ENCODE data around the gene DPPA2.

Gene DPPA2

DNA sequence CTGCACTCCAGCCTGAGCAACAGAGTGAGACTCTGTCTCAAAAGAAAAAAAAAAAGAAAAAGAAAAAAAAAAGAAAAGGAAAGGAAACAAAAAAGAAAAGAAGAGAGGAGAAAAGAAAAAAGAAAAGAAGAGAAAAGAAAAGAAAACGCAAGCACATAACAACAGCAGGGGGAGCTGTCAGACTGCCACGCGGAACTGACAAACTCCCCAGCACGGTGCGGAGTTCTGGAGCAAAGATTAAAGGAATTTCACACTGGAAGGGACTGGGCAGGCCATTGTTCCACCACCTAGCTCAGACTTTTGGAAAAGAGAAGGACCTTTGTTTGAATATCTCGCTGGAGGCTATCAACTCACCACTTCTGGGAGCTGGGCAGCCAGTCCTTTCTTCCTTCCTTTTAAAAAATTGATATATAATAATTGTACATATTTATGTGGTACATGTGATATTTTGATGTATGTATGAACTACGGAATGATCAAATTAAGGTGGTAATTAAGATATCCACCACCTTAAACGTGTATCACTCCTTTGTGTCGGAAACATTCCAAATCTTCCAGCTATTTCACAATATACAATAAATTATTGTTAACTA is 40.5 kb downstream of the DPPA2 start:
- no peak for DNase-seq (ENCODE audit: low read depth)
- TF ChIP-seq, protein P1, sequence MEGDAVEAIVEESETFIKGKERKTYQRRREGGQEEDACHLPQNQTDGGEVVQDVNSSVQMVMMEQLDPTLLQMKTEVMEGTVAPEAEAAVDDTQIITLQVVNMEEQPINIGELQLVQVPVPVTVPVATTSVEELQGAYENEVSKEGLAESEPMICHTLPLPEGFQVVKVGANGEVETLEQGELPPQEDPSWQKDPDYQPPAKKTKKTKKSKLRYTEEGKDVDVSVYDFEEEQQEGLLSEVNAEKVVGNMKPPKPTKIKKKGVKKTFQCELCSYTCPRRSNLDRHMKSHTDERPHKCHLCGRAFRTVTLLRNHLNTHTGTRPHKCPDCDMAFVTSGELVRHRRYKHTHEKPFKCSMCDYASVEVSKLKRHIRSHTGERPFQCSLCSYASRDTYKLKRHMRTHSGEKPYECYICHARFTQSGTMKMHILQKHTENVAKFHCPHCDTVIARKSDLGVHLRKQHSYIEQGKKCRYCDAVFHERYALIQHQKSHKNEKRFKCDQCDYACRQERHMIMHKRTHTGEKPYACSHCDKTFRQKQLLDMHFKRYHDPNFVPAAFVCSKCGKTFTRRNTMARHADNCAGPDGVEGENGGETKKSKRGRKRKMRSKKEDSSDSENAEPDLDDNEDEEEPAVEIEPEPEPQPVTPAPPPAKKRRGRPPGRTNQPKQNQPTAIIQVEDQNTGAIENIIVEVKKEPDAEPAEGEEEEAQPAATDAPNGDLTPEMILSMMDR (IDR thresholded peaks at IDR 0.05; ENCODE audit: control insufficient read depth, extremely low read depth, insufficient read depth), result peak; percentile 77
- H3K4me3 ChIP-seq (ENCODE audit: low read depth, low read length), result no peak overlapping the region

DNA sequence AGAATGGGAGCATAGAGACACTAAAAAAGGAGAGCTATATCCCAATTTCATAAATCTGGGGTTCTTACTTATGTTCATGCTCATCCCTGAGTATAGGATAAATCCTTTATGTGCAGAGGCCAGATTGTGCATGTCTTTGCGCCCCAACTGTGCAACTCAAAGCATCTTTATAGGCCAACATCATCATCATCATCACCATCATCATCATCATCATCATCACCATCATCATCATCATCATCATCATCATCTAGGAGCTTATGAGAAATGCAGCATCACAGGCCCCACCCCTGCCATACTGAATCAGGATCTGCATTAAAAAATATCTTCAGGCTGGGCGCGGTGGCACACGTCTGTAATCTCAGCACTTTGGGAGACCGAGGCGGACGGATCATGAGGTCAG is 45.5 kb downstream of the DPPA2 start:
- TF ChIP-seq, protein P1 (IDR thresholded peaks at IDR 0.05; ENCODE audit: control insufficient read depth, extremely low read depth, insufficient read depth), result no peak
- no peak for DNase-seq (ENCODE audit: low read depth)
- no peak overlapping the region for H3K4me3 ChIP-seq (ENCODE audit: low read depth, low read length)

DNA sequence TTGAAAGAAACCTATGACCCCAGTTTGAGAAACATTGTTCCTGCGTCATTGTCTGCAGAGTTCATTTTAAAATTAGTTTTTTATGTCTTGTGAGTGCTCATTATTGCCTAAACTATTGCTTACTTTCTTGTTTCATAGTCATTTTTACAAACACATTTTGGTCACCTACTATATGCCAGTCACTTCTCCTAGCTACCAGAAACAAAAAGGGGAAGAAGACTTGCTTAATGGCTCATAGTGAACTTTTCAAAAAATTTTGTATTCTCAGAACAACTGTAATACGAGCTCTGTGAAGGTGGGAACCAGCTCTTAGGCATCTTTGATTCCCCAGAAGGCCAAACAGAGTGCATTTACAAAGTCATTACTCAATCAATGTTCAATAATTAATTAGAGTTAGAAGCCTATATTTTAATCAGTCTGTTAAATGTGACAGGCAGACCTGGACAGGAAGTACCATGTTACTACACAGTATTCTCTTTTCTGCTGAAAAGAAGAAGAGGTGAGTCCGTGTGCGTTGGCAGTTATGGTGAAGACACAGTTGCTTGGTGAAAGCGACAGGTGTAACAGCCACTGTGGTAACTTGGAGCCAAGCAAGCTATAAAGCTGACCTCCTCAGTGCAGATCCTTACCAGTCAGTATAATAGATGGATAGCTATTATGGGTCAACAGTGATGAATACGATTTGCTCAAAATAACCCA is 46.6 kb downstream of the DPPA2 start:
- no peak for DNase-seq (ENCODE audit: low read depth)
- no peak overlapping the region for H3K4me3 ChIP-seq (ENCODE audit: low read depth, low read length)
- TF ChIP-seq, protein P1 (IDR thresholded peaks at IDR 0.05; ENCODE audit: control insufficient read depth, extremely low read depth, insufficient read depth), result no peak

DNA sequence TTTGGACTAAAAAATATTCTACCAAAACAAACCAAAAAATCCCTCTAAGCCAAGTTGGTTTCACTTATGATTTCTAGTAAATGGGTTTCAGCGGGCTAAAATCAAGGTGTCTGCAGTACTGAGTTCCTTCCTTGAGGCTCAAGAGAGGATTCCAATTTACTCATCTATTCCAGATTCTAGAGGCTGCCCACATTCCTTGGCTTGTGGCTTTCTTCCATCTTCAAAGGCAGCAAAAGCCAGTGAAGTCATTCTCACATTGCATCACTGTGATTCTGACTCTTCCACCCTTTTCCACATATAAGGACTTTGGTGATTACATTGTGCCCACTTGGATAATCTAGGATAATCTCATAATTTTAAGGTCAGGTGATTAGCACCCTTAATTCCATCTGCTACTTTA is 48.1 kb downstream of the DPPA2 start:
- no peak for DNase-seq (ENCODE audit: low read depth)
- TF ChIP-seq, protein P1 (IDR thresholded peaks at IDR 0.05; ENCODE audit: control insufficient read depth, extremely low read depth, insufficient read depth), result no peak
- H3K4me3 ChIP-seq (ENCODE audit: low read depth, low read length), result no peak overlapping the region

DNA sequence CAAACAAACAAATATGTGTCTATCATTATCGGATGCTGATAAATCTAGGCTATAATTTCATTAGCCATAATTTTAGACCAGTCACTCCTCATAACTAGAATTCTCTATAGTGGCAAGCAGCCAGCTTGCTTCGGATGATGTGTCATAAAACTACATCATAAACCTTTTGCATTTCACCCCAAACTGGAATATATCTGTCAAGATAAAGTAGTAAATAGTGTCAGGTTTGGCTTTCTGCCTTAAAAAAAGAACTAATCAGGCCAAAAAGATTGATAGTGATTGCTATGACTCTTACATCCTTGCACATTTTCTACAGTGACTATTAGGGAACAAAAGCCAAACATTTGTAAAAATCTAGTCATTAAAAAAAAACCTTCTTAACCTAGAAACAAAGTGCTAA is 51.0 kb downstream of the DPPA2 start:
- no peak for DNase-seq (ENCODE audit: low read depth)
- TF ChIP-seq, protein P1 (IDR thresholded peaks at IDR 0.05; ENCODE audit: control insufficient read depth, extremely low read depth, insufficient read depth), result no peak
- no peak overlapping the region for H3K4me3 ChIP-seq (ENCODE audit: low read depth, low read length)

DNA sequence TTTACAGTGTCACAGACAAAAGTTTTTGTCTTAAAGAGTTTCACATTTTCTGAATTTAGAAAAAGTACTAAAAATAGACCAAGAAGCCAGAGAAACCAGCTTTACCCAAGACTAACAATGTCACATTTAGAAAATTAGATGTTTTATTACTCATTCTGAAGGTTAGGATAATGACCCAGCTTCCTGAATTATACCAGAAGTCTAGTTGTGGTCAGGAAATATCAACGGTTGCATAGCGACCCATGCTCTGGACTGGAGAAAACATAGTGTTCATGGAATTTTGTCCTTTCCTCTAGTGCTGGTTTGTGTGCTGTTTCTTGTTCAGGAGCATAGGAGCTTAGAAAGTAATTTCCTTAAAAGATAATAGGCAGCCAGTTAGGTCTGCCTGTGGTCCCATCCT is 59.0 kb downstream of the DPPA2 start:
- H3K4me3 ChIP-seq (ENCODE audit: low read depth, low read length), result no peak overlapping the region
- TF ChIP-seq, protein P1 (IDR thresholded peaks at IDR 0.05; ENCODE audit: control insufficient read depth, extremely low read depth, insufficient read depth), result no peak
- DNase-seq (ENCODE audit: low read depth), result no peak

DNA sequence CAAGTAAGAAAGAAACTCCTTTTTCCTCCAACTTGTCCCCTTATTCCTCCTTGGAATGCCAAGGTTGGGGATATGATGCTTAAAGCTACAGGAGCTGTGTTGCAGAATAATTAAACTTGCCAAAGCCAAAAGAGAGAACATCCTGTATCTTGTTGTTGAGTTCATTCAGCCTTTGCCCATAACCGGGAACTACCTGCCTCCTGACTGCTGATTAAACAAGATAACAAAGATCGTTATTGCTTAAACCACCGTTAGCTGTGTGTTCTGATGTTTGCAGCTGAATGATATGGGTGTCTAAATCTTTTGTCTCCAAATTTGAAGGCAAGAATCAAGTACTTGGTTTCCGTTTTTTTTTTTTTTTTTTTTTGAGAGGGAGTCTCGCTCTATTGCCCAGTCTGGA is 61.5 kb downstream of the DPPA2 start:
- DNase-seq (ENCODE audit: low read depth), result no peak
- no peak overlapping the region for H3K4me3 ChIP-seq (ENCODE audit: low read depth, low read length)
- TF ChIP-seq, protein P1 (IDR thresholded peaks at IDR 0.05; ENCODE audit: control insufficient read depth, extremely low read depth, insufficient read depth), result no peak
